HUES6 (cell line): ENCODE results near the gene BCR.

Experiments
- H3K27ac ChIP-seq: 2 replicates; pipeline ENCODE4 v1.7.0; 2013; ENCODE audit warnings: low read depth, mild to moderate bottlenecking, low read length, inconsistent platforms
- H3K27me3 ChIP-seq: 2 replicates; pipeline ENCODE4 v1.6.1; 2013; ENCODE audit warnings: low read length; ENCODE audit not compliant: control insufficient read depth, insufficient read depth
- H3K36me3 ChIP-seq: 2 replicates; pipeline ENCODE4 v1.6.1; 2013; ENCODE audit warnings: low read length; ENCODE audit not compliant: control insufficient read depth, insufficient read depth
- H3K4me1 ChIP-seq: 2 replicates; pipeline ENCODE4 v1.6.1; 2013; ENCODE audit warnings: low read length; ENCODE audit not compliant: control insufficient read depth, insufficient read depth
- H3K4me3 ChIP-seq: 2 replicates; pipeline ENCODE4 v1.5.1; 2013; ENCODE audit warnings: low read depth, low read length
- H3K9ac ChIP-seq: one replicate; pipeline ENCODE4 v1.6.1; 2013; ENCODE audit warnings: mild to moderate bottlenecking, low read length
- H3K9me3 ChIP-seq: 2 replicates; pipeline ENCODE4 v1.6.1; 2013; ENCODE audit warnings: low read depth, low read length; ENCODE audit not compliant: control insufficient read depth, insufficient read depth

Gene BCR

DNA sequence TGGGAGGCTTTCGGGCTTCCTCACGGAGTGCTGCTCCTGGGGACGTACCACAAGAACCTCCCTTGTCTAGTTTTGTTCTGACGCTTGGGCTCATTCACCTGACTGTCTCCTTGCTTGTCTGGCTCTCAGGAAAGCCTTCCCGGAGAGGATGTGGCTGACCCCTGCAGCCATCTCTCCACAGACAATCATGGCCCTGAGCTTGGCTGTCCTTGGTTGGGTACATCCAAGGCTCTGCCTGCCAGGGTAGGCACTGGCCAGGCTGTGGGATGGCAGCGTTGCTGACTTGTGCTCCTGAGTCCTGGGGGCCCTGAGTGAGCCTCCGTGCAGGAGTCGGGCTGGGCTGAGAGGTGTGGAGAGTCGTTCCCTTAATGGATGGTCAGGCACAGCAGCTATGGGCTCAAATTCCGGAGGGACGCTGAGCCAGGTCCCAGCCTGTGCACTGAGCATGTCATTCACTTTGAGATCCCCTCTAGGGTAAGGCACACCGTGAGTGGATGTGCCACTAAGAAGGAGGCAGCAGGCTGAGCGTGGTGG is 32.8 kb downstream of the BCR start:
- Histone ChIP-seq H3K4me3 (no peak overlapping the region), H3K27ac (no peak overlapping the region), H3K9me3 (no peaks in the 10 kb centered on the region), H3K4me1 (peaks cover 11% of the 10 kb centered on the region), H3K36me3 (no peaks in the 10 kb centered on the region), H3K27me3 (no peaks in the 10 kb centered on the region), H3K9ac (no peak overlapping the region)

DNA sequence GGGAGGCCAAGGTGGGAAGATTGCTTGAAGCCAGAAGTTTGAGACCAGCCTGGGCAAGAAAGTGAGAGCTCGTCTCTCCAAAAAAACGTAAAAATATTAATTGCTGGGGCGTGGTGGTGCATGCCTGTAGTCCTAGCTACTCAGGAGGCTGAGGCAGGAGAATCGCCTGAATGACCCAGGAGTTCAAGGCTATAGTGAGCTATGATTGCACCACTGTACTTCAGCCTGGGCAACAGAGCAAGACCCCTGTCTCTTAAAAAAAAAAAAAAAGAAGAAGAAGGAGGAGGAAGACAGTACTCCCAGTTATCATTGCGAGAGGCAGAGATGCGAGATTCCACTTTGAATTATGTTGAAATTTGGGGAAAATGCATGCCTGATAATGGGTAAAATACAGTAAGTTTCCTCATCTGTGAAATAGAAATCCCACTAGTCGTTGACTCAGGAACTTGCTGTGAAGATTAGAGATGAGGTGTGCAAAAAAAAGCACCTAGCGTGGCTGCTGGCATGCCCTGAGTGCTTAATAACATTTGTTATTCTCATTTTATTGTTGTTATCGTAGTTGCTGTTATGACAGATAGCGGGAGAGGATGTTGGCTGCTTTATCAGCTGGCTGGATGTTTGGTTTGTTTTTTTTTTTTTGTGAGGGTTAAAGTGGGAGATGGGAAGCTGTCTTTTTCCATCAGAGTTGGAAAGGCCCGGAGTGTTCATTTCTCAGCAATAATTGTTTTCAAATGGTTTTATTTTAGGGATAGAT is 33.4 kb downstream of the BCR start:
- no peaks in the 10 kb centered on the region for H3K27me3 ChIP-seq
- peaks cover 18% of the 10 kb centered on the region for H3K4me1 ChIP-seq

DNA sequence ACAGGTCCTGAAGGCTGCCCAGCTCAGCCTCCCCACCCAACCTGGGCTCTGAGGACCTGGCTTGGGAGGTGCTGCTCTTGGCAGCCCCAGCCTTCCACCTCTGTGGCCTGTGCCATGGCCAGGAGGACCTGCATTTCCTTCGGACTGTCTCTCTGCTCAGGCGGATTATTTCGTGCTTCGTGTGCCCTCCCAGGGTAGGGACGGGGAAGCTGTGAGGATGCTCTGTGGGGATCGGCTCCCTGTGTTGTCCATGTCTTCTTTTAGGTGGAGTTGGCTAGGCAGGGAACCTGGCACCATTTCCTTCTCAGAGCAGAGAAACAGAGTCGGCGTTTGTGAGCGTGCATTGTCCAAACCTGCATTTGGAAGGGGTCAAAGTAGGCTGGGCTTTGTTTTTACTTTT is 34.1 kb downstream of the BCR start:
- no peak overlapping the region for H3K4me3 ChIP-seq
- H3K36me3 ChIP-seq = no peaks in the 10 kb centered on the region
- no peak overlapping the region for H3K9ac ChIP-seq
- no peaks in the 10 kb centered on the region for H3K9me3 ChIP-seq
- no peak overlapping the region for H3K27ac ChIP-seq
- H3K27me3 ChIP-seq = no peaks in the 10 kb centered on the region
- peaks cover 24% of the 10 kb centered on the region for H3K4me1 ChIP-seq

More for the DNA sequence above, 33.4 kb downstream of the BCR start:
- no peaks in the 10 kb centered on the region for H3K36me3 ChIP-seq
- no peak overlapping the region for H3K27ac ChIP-seq
- no peaks in the 10 kb centered on the region for H3K9me3 ChIP-seq
- H3K9ac ChIP-seq = no peak overlapping the region
- no peak overlapping the region for H3K4me3 ChIP-seq

DNA sequence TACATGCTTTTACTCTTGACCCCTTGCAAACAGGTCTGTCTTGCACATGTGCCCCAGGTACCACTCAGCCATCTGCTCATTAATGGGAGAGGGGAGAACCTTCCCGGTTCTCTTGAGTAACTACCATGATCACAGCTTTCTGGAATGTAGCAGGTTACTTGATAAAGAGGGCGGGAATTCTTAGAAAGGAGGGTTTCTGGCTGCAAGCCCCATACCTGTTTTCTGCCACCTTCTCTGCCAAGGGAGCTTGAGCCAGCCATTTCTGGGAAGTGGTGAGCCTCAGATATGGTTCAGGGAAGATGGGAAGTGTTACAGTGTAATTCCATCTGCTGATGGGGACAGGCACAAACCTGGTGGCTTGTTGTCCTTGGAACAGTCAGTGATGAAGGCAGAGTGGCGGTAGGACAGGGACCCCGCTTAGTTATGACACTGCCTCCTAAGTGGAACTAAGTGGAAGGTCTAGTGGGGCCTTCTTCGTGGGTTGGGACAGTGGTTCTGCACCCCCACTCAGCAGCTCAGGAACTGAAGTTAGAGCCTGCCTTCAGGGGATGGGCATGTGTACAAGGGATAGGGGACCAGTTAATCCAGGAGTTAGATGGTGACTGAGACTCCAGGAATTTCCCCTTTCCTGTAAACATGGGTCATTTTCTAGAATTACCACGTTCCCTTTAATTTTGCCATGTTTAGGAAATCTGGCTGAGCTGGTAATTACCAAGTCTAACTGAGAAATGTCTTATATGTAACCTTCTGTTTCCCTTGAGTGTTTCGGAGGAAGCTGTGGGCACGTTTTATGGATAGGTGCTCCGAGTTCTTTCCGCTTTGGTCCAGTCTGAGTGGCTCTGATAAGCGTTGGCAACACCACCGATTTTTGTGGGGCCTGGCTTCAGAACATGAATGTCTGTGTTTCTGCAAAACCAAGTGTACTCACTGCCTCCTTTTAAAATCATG is 35.3 kb downstream of the BCR start:
- no peaks in the 10 kb centered on the region for H3K36me3 ChIP-seq
- no peak overlapping the region for H3K27ac ChIP-seq
- no peak overlapping the region for H3K9ac ChIP-seq
- H3K27me3 ChIP-seq = no peaks in the 10 kb centered on the region
- peaks cover 36% of the 10 kb centered on the region for H3K4me1 ChIP-seq
- no peaks in the 10 kb centered on the region for H3K9me3 ChIP-seq
- no peak overlapping the region for H3K4me3 ChIP-seq

DNA sequence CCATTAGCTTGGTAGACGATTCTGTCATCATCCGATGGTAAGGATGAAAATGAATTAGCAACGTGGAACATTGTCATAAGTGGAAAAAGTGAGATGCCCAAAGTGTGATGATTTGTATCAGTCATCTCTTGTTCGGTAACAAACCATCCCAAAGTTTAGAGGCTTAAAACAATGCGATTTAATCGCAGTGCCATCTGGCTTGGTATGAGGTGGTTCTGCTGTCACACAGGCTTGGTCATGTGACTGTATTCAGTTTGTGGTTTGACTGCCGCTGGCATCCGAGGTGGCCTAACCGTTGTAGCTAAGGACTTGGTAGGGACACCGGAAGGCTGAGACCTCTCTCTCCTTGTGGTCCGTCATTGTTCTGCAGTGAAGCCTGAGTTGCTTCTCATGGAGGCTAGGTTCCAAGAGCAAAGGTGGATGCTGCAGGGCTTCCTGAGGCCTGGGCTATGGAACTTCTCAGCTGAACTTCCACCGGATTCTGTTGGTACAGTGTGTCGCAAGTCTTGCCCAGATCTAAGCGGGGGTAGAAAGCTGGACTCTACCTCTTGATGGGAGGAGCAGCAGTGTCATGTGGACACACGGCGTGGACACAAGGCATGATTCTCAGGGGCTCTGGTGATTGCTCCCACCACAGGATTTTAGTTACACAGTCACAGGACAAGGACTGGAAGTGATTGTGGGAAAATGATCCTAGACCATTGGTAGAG is 36.3 kb downstream of the BCR start:
- Histone ChIP-seq H3K27ac (no peak overlapping the region), H3K36me3 (no peaks in the 10 kb centered on the region), H3K9ac (no peak overlapping the region), H3K27me3 (no peaks in the 10 kb centered on the region), H3K9me3 (no peaks in the 10 kb centered on the region), H3K4me1 (peaks cover 44% of the 10 kb centered on the region), H3K4me3 (no peak overlapping the region)

DNA sequence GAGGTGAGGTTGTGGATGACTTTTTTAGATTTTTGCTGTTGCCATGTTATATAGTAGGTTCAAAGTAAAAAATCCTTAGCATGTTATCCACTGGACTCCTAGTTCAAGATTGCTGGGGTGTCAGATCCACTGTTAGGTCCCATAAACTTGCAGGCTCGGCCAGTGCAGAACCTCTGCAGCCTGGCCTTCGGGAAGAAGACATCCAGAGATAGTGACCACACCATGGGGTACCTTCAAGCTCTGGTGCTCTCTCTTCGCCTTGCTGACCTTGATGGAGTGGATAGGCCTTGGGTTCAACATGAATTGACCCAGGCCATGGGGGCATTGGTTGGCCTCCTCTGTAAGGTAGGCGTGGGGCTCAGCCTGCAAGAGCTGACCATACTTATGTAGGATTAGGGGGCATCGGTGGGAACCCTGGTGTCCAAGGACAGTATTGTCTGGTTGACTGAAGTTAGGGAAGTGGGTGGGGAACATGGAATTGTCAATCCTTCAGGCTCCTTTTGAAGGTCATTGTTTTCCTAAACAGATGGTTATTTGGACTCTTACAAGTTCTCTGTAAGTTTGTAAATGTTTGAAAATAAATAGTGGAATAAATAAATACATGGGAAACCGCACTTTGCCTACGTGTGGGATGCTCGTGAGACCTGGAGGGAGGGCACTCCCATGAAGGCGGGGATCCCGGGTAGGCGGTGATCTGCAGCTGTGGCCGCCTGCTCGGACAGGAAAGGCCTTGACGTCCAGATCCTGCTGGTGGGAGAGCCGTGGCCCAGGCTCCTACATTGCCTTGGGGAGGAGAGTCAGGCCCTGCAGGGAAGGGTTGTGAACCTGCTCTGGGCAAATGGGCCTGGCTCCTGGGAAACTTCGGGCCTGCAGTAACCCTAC is 37.1 kb downstream of the BCR start:
- no peak overlapping the region for H3K9ac ChIP-seq
- no peaks in the 10 kb centered on the region for H3K27me3 ChIP-seq
- no peaks in the 10 kb centered on the region for H3K36me3 ChIP-seq
- no peaks in the 10 kb centered on the region for H3K9me3 ChIP-seq
- peaks cover 44% of the 10 kb centered on the region for H3K4me1 ChIP-seq
- H3K4me3 ChIP-seq = no peak overlapping the region
- no peak overlapping the region for H3K27ac ChIP-seq

DNA sequence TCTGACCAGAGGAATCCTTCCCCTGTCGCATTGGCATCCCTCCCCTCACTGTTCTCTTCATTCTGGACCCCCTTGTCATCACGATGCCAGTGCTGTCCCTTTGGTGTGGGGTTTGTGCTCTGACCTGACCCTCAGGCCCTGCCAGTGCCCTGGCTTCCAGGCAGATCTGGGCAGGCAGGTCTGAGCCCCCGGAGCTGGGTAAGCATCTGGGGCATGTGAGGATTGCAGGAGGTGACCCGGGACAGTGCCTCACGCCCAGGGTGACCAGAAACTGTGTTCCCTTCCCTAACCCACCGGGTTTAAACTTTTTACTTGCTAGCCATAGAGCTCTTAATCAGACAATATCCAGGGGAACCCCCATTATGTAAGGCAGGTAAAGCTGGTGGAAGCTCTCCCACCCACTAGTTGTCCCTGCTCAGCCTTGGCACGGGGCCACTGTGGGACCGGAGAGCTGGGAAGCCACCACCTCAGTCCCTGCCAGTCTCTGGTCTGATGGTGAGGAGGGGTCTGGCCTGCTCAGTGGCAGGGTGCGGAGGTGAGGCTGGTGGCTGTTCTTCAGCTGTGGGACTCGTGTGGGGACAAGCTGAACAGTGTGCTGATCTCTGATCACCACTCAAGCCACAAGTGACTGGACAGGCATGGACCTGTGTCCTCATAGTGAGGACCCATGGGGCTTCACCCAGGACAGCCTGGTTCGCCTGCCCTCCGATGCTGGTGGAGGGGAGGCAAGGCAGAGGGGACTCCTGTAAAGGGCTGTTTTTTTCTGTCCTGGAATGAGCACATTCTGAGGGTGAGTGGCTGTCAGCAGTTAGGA is 38.0 kb downstream of the BCR start:
- H3K27ac ChIP-seq = no peak overlapping the region
- H3K4me1 ChIP-seq = peaks cover 47% of the 10 kb centered on the region
- no peaks in the 10 kb centered on the region for H3K27me3 ChIP-seq
- H3K9me3 ChIP-seq = no peaks in the 10 kb centered on the region
- peak overlapping the region; percentile 35 for H3K9ac ChIP-seq
- no peaks in the 10 kb centered on the region for H3K36me3 ChIP-seq
- H3K4me3 ChIP-seq = peak overlapping the region; percentile 6; the same call in 1 of the 2 replicates

DNA sequence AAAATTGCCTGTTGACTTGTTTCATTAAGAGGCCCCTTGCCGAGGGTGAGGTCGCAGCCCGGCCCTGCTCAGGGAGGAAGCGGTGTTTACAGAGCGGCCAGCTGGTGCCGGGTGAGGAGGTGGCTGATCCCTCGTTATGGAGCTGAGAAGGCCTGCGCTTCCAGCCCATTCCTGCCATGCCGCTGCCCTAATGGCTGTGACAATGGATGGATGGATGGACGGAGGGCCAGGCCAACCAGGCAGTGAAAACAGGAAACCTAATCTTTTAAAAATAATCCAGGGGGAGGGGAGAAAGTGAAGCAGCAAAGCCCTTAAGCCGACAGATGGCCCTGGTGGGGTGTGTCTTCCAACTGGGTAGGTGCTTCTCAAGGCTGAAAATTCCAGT is 38.5 kb downstream of the BCR start:
- 0 out of 2 replicates have a peak overlapping the region, but pooled peaks have one; percentile 6 for H3K4me3 ChIP-seq
- H3K4me1 ChIP-seq = peaks cover 52% of the 10 kb centered on the region
- H3K27ac ChIP-seq = no peak overlapping the region
- H3K27me3 ChIP-seq = no peaks in the 10 kb centered on the region
- no peaks in the 10 kb centered on the region for H3K36me3 ChIP-seq
- no peak overlapping the region for H3K9ac ChIP-seq
- H3K9me3 ChIP-seq = no peaks in the 10 kb centered on the region

DNA sequence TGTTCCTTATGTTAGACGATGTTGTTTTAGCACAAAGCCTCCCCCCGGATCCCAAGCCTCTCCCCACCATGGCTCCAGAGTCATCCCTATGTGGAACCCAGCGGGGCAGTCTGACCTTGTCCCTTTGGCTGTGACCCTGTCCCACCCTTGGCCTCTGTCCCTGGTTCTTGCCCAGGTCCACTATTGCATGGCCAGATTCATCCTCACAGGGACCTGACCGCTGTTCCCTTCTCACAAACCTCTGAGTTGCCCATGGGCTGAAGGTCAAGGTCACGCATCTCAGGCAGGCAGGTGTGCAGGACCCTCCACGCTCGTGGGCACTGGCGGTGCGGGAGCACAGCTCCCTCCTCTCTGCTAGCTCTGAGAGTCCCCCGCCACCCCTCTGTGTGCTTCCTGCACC is 39.0 kb downstream of the BCR start:
- no peak overlapping the region for H3K27ac ChIP-seq

More for the DNA sequence above, 39.0 kb downstream of the BCR start:
- no peaks in the 10 kb centered on the region for H3K9me3 ChIP-seq
- peaks cover 57% of the 10 kb centered on the region for H3K4me1 ChIP-seq
- no peaks in the 10 kb centered on the region for H3K27me3 ChIP-seq
- no peaks in the 10 kb centered on the region for H3K36me3 ChIP-seq
- H3K4me3 ChIP-seq = no peak overlapping the region
- H3K9ac ChIP-seq = no peak overlapping the region
